GM19328 (cell line): Measurements from ENCODE around the gene LMNA.

Experiments used
- ATAC-seq: cut with Tn5 transposase; IDR thresholded peaks from one replicate; pipeline ENCODE4 v1.9.1; 2021; ENCODE audit warnings: mild to moderate bottlenecking, moderate library complexity; ENCODE audit not compliant: unreplicated experiment

The LMNA gene

GRCh38 chr1:156138458-156138867 is 24.0 kb downstream of the LMNA start:
- no peak for ATAC-seq

- no peak for ATAC-seq
These were observed 26.6 kb downstream of the LMNA start for GRCh38 chr1:156140879-156141707.

GRCh38 chr1:156143765-156144489 is 29.4 kb downstream of the LMNA start:
- no peak for ATAC-seq

GRCh38 chr1:156144742-156145141 is 30.2 kb downstream of the LMNA start:
- no peak for ATAC-seq

- no peak for ATAC-seq
These were observed 31.1 kb downstream of the LMNA start for GRCh38 chr1:156145650-156146019.

- ATAC-seq, result no peak
These were observed 31.7 kb downstream of the LMNA start for GRCh38 chr1:156146020-156146768.

GRCh38 chr1:156146769-156147405 is 32.4 kb downstream of the LMNA start:
- no peak for ATAC-seq

GRCh38 chr1:156148216-156148615 is 33.7 kb downstream of the LMNA start:
- ATAC-seq, result no peak

GRCh38 chr1:156149374-156150332 is 35.1 kb downstream of the LMNA start:
- peak; percentile 54 for ATAC-seq

GRCh38 chr1:156150333-156151011 is 36.0 kb downstream of the LMNA start:
- no peak for ATAC-seq

GRCh38 chr1:156151093-156151688 is 36.7 kb downstream of the LMNA start:
- no peak for ATAC-seq

- ATAC-seq, result no peak
These were observed 38.1 kb downstream of the LMNA start for GRCh38 chr1:156152628-156153027.

- no peak for ATAC-seq
These were observed 38.9 kb downstream of the LMNA start, which contains the start of gene SEMA4A for GRCh38 chr1:156153362-156153761. TSS of gene SEMA4A (plus strand) at chr1:156153585. CDS start at chr1:156154579, 994 bp downstream.

GRCh38 chr1:156154317-156154749 is 39.8 kb downstream of the LMNA start:
- peak; percentile 42 for ATAC-seq

- ATAC-seq, result no peak
These were observed 41.4 kb downstream of the LMNA start for GRCh38 chr1:156155756-156156510.

GRCh38 chr1:156157506-156157905 is 43.0 kb downstream of the LMNA start:
- ATAC-seq, result no peak

GRCh38 chr1:156157966-156158365 is 43.5 kb downstream of the LMNA start:
- no peak for ATAC-seq
